ENCODE data around the gene DACH1.
"Not testable (repeated sequence)": the region's sequence is repeated elsewhere in the genome, so short reads cannot be mapped to it uniquely, and the experiment has no call there.

Gene DACH1

DNA sequence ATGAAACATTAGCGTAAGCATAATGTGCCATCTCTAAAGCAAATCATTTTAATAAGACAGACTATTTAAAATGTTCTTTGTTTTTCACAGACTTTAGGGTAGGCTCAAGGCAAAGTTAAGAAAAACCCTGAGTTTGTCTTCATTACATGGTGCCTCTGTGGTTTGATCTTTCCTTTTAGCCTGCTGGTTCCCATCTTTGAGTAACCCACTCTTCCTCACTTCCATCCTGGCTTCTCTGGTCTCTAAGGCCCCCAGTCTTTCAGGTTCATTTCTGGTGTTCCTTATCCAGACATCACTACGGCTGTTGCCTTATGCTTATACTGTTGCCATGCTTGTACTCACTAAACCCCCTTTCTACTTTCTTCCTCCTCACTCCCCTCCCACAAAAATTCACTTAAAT lies 38.4 kb downstream of the DACH1 start:
- no peak for DNase-seq (ENCODE audit: low spot score)

GRCh38 chr13:71828117-71828516 lies 38.9 kb downstream of the DACH1 start:
- no peak for DNase-seq (ENCODE audit: low spot score)

- DNase-seq (ENCODE audit: low spot score): no peak
These were observed 39.8 kb downstream of the DACH1 start for GRCh38 chr13:71827241-71827640.

- DNase-seq (ENCODE audit: low spot score): no peak
These were observed 46.3 kb downstream of the DACH1 start for GRCh38 chr13:71820699-71821098.

DNA sequence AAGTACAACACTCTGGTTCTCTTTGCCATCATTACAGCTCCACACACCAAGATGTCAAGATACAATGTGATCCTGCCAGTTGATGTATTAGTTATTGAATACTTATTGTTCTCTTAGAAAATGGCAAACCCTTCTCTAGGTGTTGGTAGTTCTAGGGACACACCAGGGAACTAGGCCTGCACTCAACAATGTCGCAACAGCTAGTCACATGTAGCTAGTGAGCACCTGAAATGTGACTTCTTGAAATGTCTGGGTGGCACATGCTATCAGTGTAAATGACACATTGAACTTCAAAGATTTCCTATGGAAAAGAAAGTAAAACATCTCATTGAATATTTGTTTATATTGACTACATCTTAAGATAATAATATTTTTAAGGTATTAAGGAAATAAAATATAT lies 49.7 kb downstream of the DACH1 start:
- DNase-seq (ENCODE audit: low spot score): no peak

GRCh38 chr13:71814806-71815360 lies 52.1 kb downstream of the DACH1 start:
- no peak for DNase-seq (ENCODE audit: low spot score)

- DNase-seq (ENCODE audit: low spot score): no peak
These were observed 53.8 kb downstream of the DACH1 start for GRCh38 chr13:71813187-71813586.

- DNase-seq (ENCODE audit: low spot score): no peak
These were observed 55.7 kb downstream of the DACH1 start for GRCh38 chr13:71811344-71811743.

DNA sequence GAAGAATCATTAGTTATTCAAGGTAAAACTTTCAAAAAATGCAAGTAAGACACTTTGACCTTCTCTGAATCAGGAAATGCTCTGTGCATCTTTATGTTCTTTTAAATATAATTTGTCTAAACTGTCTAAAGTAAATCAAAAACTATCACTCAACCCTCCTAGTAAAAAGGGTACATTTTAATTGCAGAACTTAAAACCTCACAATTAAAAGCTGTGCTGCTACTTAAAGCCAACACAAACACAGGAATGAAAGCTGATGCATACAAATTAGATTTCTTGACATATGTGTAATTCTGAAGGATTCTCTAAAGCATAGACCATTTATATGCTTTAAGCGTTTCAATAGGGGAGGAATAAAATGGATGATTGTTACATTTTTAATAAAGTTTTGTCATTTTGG lies 58.3 kb downstream of the DACH1 start:
- no peak for DNase-seq (ENCODE audit: low spot score)

GRCh38 chr13:71806886-71807285 lies 60.1 kb downstream of the DACH1 start:
- DNase-seq (ENCODE audit: low spot score): no peak

DNA sequence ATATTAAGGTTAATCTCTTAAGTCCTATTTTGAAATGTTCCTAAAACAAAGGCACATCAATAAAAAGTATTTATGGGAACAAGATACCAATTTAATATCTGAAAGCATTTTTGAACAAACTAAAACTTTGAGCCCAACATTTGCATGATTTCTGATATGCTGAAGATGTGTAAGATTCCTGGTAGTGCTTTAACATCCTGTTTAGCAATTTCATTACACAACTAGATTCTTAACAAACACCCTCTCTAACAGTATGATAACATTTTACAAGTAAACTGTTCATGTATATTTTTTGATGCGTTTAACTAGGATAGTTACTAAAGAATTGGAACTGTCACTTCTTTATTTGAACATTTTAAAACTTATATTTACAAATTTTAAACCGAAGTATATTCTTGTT lies 63.9 kb downstream of the DACH1 start:
- DNase-seq (ENCODE audit: low spot score): no peak

DNA sequence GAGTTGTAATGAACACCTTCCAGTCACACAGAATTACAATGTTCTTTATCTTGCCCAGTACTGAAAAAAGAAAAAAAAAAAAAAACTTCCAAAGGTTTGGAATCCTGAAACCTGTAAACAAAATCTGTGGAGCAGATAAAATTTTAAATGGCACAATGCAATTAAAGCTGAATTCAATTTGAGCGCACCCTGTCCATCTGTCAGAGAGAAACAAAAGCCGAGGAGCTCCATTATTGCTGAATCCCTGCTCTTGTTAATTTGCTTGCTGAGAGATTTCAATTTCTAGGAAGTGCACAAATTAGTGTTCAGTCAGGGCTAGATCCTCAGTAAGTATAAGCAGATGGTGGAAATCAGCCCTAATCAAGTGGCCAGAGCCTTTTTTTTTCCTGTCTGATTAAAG lies 65.2 kb downstream of the DACH1 start:
- no peak for DNase-seq (ENCODE audit: low spot score)

GRCh38 chr13:71801165-71801760 lies 65.7 kb downstream of the DACH1 start:
- DNase-seq (ENCODE audit: low spot score): no peak

DNA sequence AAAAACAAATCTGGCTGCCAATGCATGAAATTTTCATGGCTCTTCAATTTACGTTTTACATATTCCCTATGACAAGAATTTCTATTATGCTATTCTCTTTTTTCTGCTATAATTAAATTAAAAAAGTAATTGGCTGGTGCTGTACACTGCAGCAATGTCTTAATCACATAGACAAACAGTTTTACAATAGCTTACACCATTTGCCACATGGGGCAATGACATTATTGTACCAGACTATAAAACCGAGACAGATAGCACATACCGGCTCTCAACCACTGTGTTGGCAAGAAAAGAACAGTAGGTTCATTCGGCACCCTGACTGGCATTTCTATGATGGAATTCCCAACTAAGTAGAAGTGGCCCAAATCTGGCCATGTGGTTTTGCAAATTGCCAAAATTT lies 67.7 kb downstream of the DACH1 start:
- DNase-seq (ENCODE audit: low spot score): no peak

DNA sequence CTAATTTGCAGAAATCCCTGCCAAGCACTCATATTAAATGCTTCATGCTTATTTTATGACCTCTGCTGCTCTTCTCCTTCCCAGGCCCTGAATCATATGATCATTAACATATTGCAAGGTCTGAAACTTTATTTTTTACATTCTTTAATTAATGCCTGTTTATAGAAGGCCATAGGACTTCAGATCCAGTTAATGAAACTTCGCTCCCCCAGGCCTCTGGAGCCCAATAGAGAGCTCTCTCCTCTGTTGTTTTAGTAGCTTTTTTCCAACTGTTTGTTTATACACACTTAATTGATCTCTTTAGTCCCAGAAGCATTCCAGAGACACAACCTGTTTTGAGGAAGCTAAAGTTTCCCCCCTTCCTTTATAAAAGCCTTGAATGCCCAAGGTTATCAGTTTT lies 68.3 kb downstream of the DACH1 start:
- DNase-seq (ENCODE audit: low spot score): no peak

GRCh38 chr13:71797517-71797916 lies 69.5 kb downstream of the DACH1 start:
- no peak for DNase-seq (ENCODE audit: low spot score)

GRCh38 chr13:71789693-71790329 lies 77.2 kb downstream of the DACH1 start:
- DNase-seq (ENCODE audit: low spot score): no peak

DNA sequence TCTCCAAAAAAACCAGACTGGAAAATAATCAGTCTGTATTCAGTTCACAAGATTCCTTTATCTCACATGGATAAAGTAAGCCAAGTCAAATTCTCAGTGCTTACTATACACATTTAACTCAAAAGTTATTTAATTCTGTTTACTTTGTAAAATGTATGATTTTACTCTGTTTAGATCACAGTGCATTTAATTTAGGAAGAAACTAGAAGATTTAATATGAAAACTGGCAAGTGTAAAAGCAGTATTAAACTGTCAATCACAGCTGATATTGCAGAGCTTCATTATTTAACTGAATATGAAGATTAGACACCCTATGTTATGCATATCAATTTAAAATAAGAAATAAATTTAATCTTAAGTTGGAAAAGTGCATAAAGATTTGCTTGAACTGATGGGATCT lies 78.0 kb downstream of the DACH1 start:
- no peak for DNase-seq (ENCODE audit: low spot score)

DNA sequence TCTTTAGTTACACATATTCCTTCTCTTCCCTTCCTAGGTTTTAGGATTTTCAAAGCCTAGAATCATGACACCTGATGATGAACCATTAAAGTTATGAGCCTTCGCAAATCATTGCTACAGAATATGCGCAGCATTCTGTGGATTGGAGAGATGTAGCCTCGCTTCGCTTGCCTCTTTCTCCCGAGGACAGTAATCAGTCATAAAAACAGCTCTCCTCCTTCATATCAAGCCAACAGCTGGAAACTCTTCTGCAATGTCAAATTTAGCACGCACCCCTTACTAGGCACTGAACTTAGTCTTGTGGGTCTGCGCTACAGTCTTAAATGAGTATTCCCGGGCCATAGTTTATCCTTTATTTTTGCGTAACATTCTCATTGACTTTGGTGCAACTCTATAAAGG lies 79.6 kb downstream of the DACH1 start:
- DNase-seq (ENCODE audit: low spot score): no peak

DNA sequence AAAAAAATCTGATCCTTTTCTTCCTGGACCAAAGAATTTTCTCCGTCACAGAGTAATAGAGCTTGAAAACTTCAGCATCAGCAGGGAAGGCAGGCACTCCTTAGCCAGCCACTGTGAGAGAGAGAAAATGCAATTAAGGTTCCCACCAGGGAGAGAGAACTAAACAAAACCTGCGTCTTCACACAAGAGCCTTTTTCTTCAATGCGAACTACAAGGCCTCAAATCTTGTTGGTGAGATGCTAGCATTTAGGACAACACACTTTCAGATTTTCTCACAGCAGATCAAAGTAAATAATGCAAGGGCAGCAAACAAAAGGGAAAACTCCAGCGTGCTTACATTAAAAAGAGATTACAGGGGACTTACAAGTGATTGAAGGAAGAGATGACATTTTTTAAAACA lies 80.1 kb downstream of the DACH1 start:
- DNase-seq (ENCODE audit: low spot score): no peak

DNA sequence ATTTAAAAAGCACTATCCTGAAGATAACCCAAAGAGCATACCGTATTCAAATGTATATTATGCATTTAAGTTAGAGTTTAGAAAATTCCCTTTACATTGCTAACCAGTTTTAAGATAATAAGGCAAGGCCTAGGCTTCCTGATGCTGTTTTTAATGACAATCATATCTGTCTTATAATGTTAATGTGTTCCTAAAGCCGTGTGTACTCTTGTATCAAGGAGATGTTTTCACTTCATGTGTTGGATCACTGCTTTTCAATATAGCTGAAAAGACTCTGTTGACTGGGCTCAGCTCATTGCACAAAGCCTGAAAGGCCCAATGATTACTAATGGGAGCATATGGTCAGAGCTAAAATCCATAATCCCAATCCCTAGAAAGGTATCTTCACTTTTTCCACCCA lies 81.6 kb downstream of the DACH1 start:
- DNase-seq (ENCODE audit: low spot score): no peak

DNA sequence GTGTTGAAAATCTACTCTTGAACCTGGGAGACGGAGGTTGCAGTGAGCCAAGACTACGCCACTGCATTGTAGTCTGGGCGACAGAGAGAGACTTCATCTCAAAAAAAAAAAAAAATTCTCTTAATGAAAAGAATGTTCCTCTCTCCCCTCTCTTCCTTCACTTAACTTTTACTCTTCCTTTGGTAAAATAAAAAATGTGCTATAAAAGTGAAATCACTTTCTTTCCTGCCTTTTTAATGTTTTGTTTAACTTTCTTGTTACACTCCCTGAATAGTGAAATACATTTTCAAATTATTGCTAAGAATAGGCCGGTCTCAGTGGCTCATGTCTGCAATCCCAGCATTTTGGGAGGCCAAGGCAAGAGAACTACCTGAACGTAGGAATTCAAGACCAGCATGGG lies 86.5 kb downstream of the DACH1 start:
- no peak for DNase-seq (ENCODE audit: low spot score)

- not testable (repeated sequence) for DNase-seq (ENCODE audit: low spot score)
These were observed 88.0 kb downstream of the DACH1 start for GRCh38 chr13:71778998-71779397.

- DNase-seq (ENCODE audit: low spot score): no peak
These were observed 91.0 kb downstream of the DACH1 start for GRCh38 chr13:71775966-71776365.

Data from AG08396 (cell line).